HepG2 (cell line): ENCODE measurements around the gene DTNB. TPM values are rescaled to one million over a fixed set of nuclear protein-coding genes. Genes with fewer than 3 reads are reported as not detected.

Source experiments
- ARNT ChIP-seq: fragments of 450-650 bp; IDR thresholded peaks from 2 replicates; pipeline ENCODE4 v1.6.1; 2017
- HCFC1 ChIP-seq: fragments of 150-350 bp; IDR thresholded peaks from 2 replicates; pipeline ENCODE4 v1.6.1; 2014; ENCODE audit warnings: low read depth, low read length
- JUN ChIP-seq: sonication (generic); formaldehyde crosslinking; IDR thresholded peaks from 2 replicates; pipeline ENCODE4 v1.4.0; 2020; ENCODE audit warnings: mild to moderate bottlenecking, missing genetic modification reagents
- MAFF ChIP-seq: IDR thresholded peaks from 2 replicates; pipeline ENCODE4 v1.6.1; 2011; ENCODE audit warnings: low read depth, low read length, improper control_type of control experiment
- MLX ChIP-seq: IDR thresholded peaks from 2 replicates; pipeline ENCODE4 v1.6.1; 2016
- MXD3 ChIP-seq: IDR thresholded peaks from 2 replicates; pipeline ENCODE4 v1.6.1; 2016; ENCODE audit warnings: mild to moderate bottlenecking, missing biosample characterization, missing genetic modification reagents
- NFKBIZ ChIP-seq: IDR thresholded peaks from 2 replicates; pipeline ENCODE4 v1.6.1; 2018; ENCODE audit warnings: missing genetic modification reagents, missing compliant biosample characterization
- NPAS2 ChIP-seq: sonication (generic); formaldehyde crosslinking; IDR thresholded peaks from 2 replicates; pipeline ENCODE4 v1.8.0; 2022; ENCODE audit warnings: mild to moderate bottlenecking, missing genetic modification reagents, borderline replicate concordance
- PPARG ChIP-seq: conservative IDR thresholded peaks from 2 replicates; pipeline ENCODE4 v1.6.1; 2016; ENCODE audit warnings: missing biosample characterization, missing genetic modification reagents
- PRDM10 ChIP-seq: sonication (generic); formaldehyde crosslinking; IDR thresholded peaks from 2 replicates; pipeline ENCODE4 v1.4.0; 2020; ENCODE audit warnings: low read depth, missing genetic modification reagents
- RARG ChIP-seq: sonication (generic); formaldehyde crosslinking; IDR thresholded peaks from 2 replicates; pipeline ENCODE4 v1.4.0; 2020; ENCODE audit warnings: low read depth, mild to moderate bottlenecking, missing genetic modification reagents
- RBFOX2 ChIP-seq: fragments of 200-400 bp; formaldehyde crosslinking; IDR thresholded peaks from 2 replicates; pipeline ENCODE4 v1.6.1; 2017; ENCODE audit warnings: low read depth, mild to moderate bottlenecking, low read length
- TBX2 ChIP-seq: sonication (generic); formaldehyde crosslinking; IDR thresholded peaks from 2 replicates; pipeline ENCODE4 v1.5.0; 2020; ENCODE audit warnings: missing genetic modification reagents, mild to moderate bottlenecking, borderline replicate concordance
- THAP11 ChIP-seq: IDR thresholded peaks from 2 replicates; pipeline ENCODE4 v1.6.1; 2016; ENCODE audit warnings: missing biosample characterization, missing genetic modification reagents
- XBP1 ChIP-seq: sonication (generic); formaldehyde crosslinking; IDR thresholded peaks from 2 replicates; pipeline ENCODE4 v1.5.0; 2020; ENCODE audit warnings: missing genetic modification reagents
- ZBTB38 ChIP-seq: sonication (generic); formaldehyde crosslinking; IDR thresholded peaks from 2 replicates; pipeline ENCODE4 v1.5.1; 2020; ENCODE audit warnings: mild to moderate bottlenecking, missing genetic modification reagents
- ZFX ChIP-seq: sonication (generic); formaldehyde crosslinking; IDR thresholded peaks from 2 replicates; pipeline ENCODE4 v1.4.0; 2020; ENCODE audit warnings: mild to moderate bottlenecking, low read depth, missing genetic modification reagents, moderate library complexity
- ZNF326 ChIP-seq: sonication (generic); formaldehyde crosslinking; IDR thresholded peaks from 2 replicates; pipeline ENCODE4 v1.4.0; 2020; ENCODE audit warnings: missing genetic modification reagents, borderline replicate concordance
- ZNF674 ChIP-seq: sonication (generic); formaldehyde crosslinking; IDR thresholded peaks from 2 replicates; pipeline ENCODE4 v1.5.0; 2020; ENCODE audit warnings: low read depth, mild to moderate bottlenecking, missing genetic modification reagents
- ZNF746 ChIP-seq: sonication (generic); formaldehyde crosslinking; IDR thresholded peaks from 2 replicates; pipeline ENCODE4 v1.8.0; 2022; ENCODE audit warnings: mild to moderate bottlenecking, missing genetic modification reagents
- ZNF792 ChIP-seq: IDR thresholded peaks from 2 replicates; pipeline ENCODE4 v1.6.1; 2016
- polyA plus RNA-seq, 8 experiments: library from polyadenylated mRNA; depleted of rRNA in 3 of 8; stranded (reverse) in 7 of 8; unstranded in 1 of 8; fragments of >200 nt; fragmentation: Illumina TruSeq in 4 of 8; extraction: Trizol in 4 of 8; gene quantifications; 2 replicates each; pipeline versions ENCODE4 v1.2.1 to v1.2.3, GENCODE V29; 2011 to 2016; ENCODE audit warnings: low read depth in 4 of 8, missing spikeins in 1 of 8, mixed read lengths in 1 of 8; ENCODE audit not compliant: insufficient read depth in 1 of 8
- total RNA-seq, 5 experiments: library from RNA; depleted of rRNA; stranded (reverse); fragments of >200 nt; fragmentation: Illumina TruSeq; extraction: Trizol; gene quantifications; 2 replicates each; pipeline ENCODE4 v1.2.3, GENCODE V29; 2016; ENCODE audit warnings: low read depth in 1 of 5
- TF ChIP-seq, protein P1 (sequence below): IDR thresholded peaks from 2 replicates; pipeline ENCODE4 v1.6.1; 2012; ENCODE audit warnings: low read length, improper control_type of control experiment

DTNB gene
- total and polyA plus RNA-seq, 2 of the 13 experiments (the other 11 are each of a cell fraction or from before 2014, with no cell fraction given) = 14.4 to 23.9 TPM

- TF ChIP-seq PRDM10 = no peak
- no peak for TF ChIP-seq NFKBIZ (CRISPR knock-in tag)
- TF ChIP-seq RARG = no peak
- TF ChIP-seq XBP1 (CRISPR knock-in tag) = no peak
- no peak for TF ChIP-seq ZNF326 (CRISPR knock-in tag)
- TF ChIP-seq NPAS2 = no peak
- TF ChIP-seq ZNF674 = no peak
- TF ChIP-seq RBFOX2 = no peak
- TF ChIP-seq ZNF792 (CRISPR knock-in tag) = no peak
- TF ChIP-seq ARNT = no peak
- no peak for TF ChIP-seq PPARG (CRISPR knock-in tag)
- TF ChIP-seq, protein P1, sequence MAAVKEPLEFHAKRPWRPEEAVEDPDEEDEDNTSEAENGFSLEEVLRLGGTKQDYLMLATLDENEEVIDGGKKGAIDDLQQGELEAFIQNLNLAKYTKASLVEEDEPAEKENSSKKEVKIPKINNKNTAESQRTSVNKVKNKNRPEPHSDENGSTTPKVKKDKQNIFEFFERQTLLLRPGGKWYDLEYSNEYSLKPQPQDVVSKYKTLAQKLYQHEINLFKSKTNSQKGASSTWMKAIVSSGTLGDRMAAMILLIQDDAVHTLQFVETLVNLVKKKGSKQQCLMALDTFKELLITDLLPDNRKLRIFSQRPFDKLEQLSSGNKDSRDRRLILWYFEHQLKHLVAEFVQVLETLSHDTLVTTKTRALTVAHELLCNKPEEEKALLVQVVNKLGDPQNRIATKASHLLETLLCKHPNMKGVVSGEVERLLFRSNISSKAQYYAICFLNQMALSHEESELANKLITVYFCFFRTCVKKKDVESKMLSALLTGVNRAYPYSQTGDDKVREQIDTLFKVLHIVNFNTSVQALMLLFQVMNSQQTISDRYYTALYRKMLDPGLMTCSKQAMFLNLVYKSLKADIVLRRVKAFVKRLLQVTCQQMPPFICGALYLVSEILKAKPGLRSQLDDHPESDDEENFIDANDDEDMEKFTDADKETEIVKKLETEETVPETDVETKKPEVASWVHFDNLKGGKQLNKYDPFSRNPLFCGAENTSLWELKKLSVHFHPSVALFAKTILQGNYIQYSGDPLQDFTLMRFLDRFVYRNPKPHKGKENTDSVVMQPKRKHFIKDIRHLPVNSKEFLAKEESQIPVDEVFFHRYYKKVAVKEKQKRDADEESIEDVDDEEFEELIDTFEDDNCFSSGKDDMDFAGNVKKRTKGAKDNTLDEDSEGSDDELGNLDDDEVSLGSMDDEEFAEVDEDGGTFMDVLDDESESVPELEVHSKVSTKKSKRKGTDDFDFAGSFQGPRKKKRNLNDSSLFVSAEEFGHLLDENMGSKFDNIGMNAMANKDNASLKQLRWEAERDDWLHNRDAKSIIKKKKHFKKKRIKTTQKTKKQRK = no peak
- no peak for TF ChIP-seq MLX
- TF ChIP-seq ZFX (CRISPR knock-in tag) = peak; percentile 40; the same call in 1 of the 2 replicates
- TF ChIP-seq THAP11 (CRISPR knock-in tag) = peak; percentile 42; the same call in 1 of the 2 replicates
- no peak for TF ChIP-seq MXD3 (CRISPR knock-in tag)
- 0 out of 2 replicates have a peak, but pooled peaks have one; percentile 19 for TF ChIP-seq MAFF
- no peak for TF ChIP-seq TBX2 (CRISPR knock-in tag)
- no peak for TF ChIP-seq HCFC1
- TF ChIP-seq ZBTB38 (CRISPR knock-in tag) = peak; percentile 29; the same call in 1 of the 2 replicates
- TF ChIP-seq JUN (CRISPR knock-in tag) = no peak; the same call in 1 of the 2 replicates
- no peak for TF ChIP-seq ZNF746 (CRISPR knock-in tag)
Observed at GRCh38 chr2:25664183-25664964, 9.0 kb downstream of the DTNB start (continued).
